ENCODE results near the gene MEIOSIN. TPM values are rescaled to one million over a fixed set of nuclear protein-coding genes. Genes with fewer than 3 reads are reported as not detected.
A peak's percentile ranks its signal among the peaks of the same experiment; 100 is the strongest.

MEIOSIN gene
- total and polyA plus RNA-seq, 2 of the 4 experiments (the other 2 are of a cell fraction): not detected

DNA sequence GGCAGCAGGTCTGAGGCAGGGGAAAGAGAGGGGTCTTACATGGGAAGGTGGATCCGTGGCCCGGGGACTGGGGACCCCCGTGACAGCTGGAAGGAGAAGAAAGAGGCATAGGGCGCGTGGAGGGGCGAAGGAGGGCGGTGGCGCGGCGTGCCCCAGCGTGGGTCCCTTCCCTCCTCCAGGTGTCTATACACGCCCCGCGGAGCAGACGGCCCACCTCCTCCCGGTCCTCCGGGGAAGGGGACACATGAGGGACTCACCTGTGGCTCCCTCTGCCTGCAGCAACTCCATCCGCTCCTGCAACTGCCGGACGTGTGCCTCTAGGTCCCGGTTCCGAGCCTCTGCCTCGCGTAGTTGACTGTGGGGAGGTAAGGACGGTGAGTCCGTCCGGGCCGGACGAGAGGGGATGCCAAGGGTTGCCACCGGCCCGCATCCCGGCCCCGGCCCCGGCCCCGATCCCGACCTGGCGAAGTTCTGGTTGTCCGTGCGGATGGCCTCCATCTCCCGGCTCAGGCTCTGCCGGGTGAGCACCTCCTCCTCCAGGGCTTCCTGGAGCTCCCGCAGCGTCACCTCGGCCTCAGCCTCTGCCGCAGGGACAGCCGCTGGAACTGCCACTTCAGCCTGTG lies 38.2 kb downstream of the MEIOSIN start:
- Histone ChIP-seq H3K18ac (ENCODE audit: low read depth, low read length) (no peak overlapping the region), H3K27ac (ENCODE audit: insufficient read depth, low read length) (no peak overlapping the region), H3K14ac (replicated peaks; ENCODE audit: low read depth, low read length) (no peak overlapping the region), H3K27me3 (ENCODE audit: control insufficient read depth, insufficient read depth, low read length) (no peaks in the 10 kb centered on the region), H3K4me3 (ENCODE audit: insufficient read depth, low read depth, low read length) (no peak overlapping the region), H3K56ac (ENCODE audit: extremely low read depth, insufficient read depth, low read length) (no peak overlapping the region), H3K4me1 (ENCODE audit: control insufficient read depth, insufficient read depth, low read length) (peaks cover 6% of the 10 kb centered on the region), H3K9me3 (ENCODE audit: control insufficient read depth, insufficient read depth, low read length) (no peaks in the 10 kb centered on the region), H3K4me2 (ENCODE audit: low read depth, low read length) (no peak overlapping the region), H2BK20ac (ENCODE audit: low read depth, low read length) (no peak overlapping the region), H4K8ac (ENCODE audit: low read depth in 2 of 2, low read length in 2 of 2) (no peak overlapping the region), H2AFZ (replicated peaks; ENCODE audit: low read length, poor library complexity) (peak overlapping the region; percentile 80), H3K4ac (ENCODE audit: low read depth, low read length) (no peak overlapping the region), H3K79me1 (ENCODE audit: low read depth in 1 of 2, low read length in 2 of 2) (peaks cover 4 to 9% of the 10 kb centered on the region in 2 experiments; a peak in 2 of 4 replicates), H3K23ac (ENCODE audit: low read depth, low read length) (no peak overlapping the region), H3K9me1 (ENCODE audit: insufficient read depth, low read length) (no peaks in the 10 kb centered on the region; the same call in 1 of the 2 replicates), H2AK5ac (ENCODE audit: low read depth, low read length) (no peak overlapping the region), H4K20me1 (ENCODE audit: insufficient read depth, low read length) (peaks cover 12% of the 10 kb centered on the region), H2BK15ac (ENCODE audit: low read depth, low read length) (no peak overlapping the region), H2BK5ac (ENCODE audit: low read depth, low read length, poor library complexity, severe bottlenecking) (no peak overlapping the region), H3K9ac (ENCODE audit: low read depth, low read length) (no peak overlapping the region), H3K36me3 (ENCODE audit: control insufficient read depth, insufficient read depth, low read length) (peaks cover 12% of the 10 kb centered on the region; the same call in 1 of the 2 replicates), H4K5ac (ENCODE audit: low read depth, low read length) (no peak overlapping the region), H2AK9ac (replicated peaks; ENCODE audit: low read depth, low read length, poor library complexity) (peak overlapping the region; percentile 93), H4K91ac (ENCODE audit: insufficient read depth, low read depth, low read length) (no peak overlapping the region), H2BK120ac (ENCODE audit: low read depth, low read length) (no peak overlapping the region)
- ATAC-seq (ENCODE audit: low read depth) (no peak), DNase-seq (no peak)
- intact Hi-C loops (cut with micrococcal nuclease): no loop called here
- ChIA-PET CTCF (interaction anchor here (1.0 to 3.0 kb wide), 4 partner anchors 11 to 92 kb away, joined by 3 to 24 read pairs (median 5); partner anchors contain the start of gene DMPK), POLR2A (ENCODE audit: unreplicated experiment) (interaction anchor here (0.7 kb wide), 1 partner anchor 11 kb away, joined by 16 read pairs; the partner anchor contains the start of gene DMPK)
- dilution Hi-C loops (cut with HindIII; ENCODE audit: low sequenced_read_pairs, unreplicated experiment): no loop called here
- BruUV-seq (replicated peaks): no TSS peak
- WGBS, 2 experiments (ENCODE audit: extremely low coverage in 2 of 2, insufficient read length in 1 of 2): 86% methylated on average over 26 of the region's 46 CpGs; no CpG with 5 or more reads in 1 of the 2 experiments
- TF ChIP-seq CEBPB (IDR thresholded peaks at IDR 0.05; ENCODE audit: low read depth, low read length): no peak
- no peak for TF ChIP-seq FOS (IDR thresholded peaks at IDR 0.05; ENCODE audit: low read depth, low read length)
- no peak for TF ChIP-seq BHLHE40 (IDR thresholded peaks at IDR 0.05; ENCODE audit: low read depth, low read length)
- TF ChIP-seq RFX5 (IDR thresholded peaks at IDR 0.05; ENCODE audit: low read depth, low read length): no peak
- TF ChIP-seq CHD1 (IDR thresholded peaks at IDR 0.05; ENCODE audit: low read depth, low read length): no peak
- TF ChIP-seq SMC3 (IDR thresholded peaks at IDR 0.05; ENCODE audit: low read depth, low read length): no peak
- no peak for TF ChIP-seq MAZ (IDR thresholded peaks at IDR 0.05; ENCODE audit: borderline replicate concordance, low read depth, low read length)
- TF ChIP-seq POLR2A (IDR thresholded peaks at IDR 0.05; ENCODE audit: low read depth, low read length): no peak
- TF ChIP-seq RCOR1 (IDR thresholded peaks at IDR 0.05; ENCODE audit: insufficient replicate concordance, low read length): no peak
- no peak for TF ChIP-seq NFE2L2 (IDR thresholded peaks at IDR 0.05; ENCODE audit: low read depth, low read length)
- no peak for TF ChIP-seq RAD21 (IDR thresholded peaks at IDR 0.05; ENCODE audit: low read length)
- TF ChIP-seq, protein P1, sequence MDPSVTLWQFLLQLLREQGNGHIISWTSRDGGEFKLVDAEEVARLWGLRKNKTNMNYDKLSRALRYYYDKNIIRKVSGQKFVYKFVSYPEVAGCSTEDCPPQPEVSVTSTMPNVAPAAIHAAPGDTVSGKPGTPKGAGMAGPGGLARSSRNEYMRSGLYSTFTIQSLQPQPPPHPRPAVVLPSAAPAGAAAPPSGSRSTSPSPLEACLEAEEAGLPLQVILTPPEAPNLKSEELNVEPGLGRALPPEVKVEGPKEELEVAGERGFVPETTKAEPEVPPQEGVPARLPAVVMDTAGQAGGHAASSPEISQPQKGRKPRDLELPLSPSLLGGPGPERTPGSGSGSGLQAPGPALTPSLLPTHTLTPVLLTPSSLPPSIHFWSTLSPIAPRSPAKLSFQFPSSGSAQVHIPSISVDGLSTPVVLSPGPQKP (IDR thresholded peaks at IDR 0.05; ENCODE audit: borderline replicate concordance, low read depth, low read length): no peak
- no peak for TF ChIP-seq MAFK (IDR thresholded peaks at IDR 0.05; ENCODE audit: low read depth, low read length)
- TF ChIP-seq, protein P2, sequence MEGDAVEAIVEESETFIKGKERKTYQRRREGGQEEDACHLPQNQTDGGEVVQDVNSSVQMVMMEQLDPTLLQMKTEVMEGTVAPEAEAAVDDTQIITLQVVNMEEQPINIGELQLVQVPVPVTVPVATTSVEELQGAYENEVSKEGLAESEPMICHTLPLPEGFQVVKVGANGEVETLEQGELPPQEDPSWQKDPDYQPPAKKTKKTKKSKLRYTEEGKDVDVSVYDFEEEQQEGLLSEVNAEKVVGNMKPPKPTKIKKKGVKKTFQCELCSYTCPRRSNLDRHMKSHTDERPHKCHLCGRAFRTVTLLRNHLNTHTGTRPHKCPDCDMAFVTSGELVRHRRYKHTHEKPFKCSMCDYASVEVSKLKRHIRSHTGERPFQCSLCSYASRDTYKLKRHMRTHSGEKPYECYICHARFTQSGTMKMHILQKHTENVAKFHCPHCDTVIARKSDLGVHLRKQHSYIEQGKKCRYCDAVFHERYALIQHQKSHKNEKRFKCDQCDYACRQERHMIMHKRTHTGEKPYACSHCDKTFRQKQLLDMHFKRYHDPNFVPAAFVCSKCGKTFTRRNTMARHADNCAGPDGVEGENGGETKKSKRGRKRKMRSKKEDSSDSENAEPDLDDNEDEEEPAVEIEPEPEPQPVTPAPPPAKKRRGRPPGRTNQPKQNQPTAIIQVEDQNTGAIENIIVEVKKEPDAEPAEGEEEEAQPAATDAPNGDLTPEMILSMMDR (conservative IDR thresholded peaks at IDR 0.05; ENCODE audit: low read depth, low read length): no peak
- TF ChIP-seq, protein P3, sequence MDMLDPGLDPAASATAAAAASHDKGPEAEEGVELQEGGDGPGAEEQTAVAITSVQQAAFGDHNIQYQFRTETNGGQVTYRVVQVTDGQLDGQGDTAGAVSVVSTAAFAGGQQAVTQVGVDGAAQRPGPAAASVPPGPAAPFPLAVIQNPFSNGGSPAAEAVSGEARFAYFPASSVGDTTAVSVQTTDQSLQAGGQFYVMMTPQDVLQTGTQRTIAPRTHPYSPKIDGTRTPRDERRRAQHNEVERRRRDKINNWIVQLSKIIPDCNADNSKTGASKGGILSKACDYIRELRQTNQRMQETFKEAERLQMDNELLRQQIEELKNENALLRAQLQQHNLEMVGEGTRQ (IDR thresholded peaks at IDR 0.05; ENCODE audit: low read depth, low read length): no peak
- no peak for TF ChIP-seq MXI1 (IDR thresholded peaks at IDR 0.05; ENCODE audit: borderline replicate concordance, low read depth, low read length)
- in situ Hi-C loops (cut with MboI; ENCODE audit: low sequenced_read_pairs): no loop called here
